HepG2 (cell line): Measurements from ENCODE around the gene ALDOA. TPM values are rescaled to one million over a fixed set of nuclear protein-coding genes. Genes with fewer than 3 reads are reported as not detected.

ENCODE experiments used
- ADNP ChIP-seq: sonication (generic); formaldehyde crosslinking; IDR thresholded peaks from 2 replicates; pipeline ENCODE4 v1.4.0; 2020; ENCODE audit warnings: missing genetic modification reagents
- AGO2 ChIP-seq: fragments of 200-400 bp; formaldehyde crosslinking; optimal IDR thresholded peaks from 2 replicates; pipeline ENCODE3; 2017; ENCODE audit warnings: mild to moderate bottlenecking, low read depth, low read length, moderate library complexity
- E2F2 ChIP-seq: sonication (generic); formaldehyde crosslinking; IDR thresholded peaks from 2 replicates; pipeline ENCODE4 v1.4.0; 2020; ENCODE audit warnings: missing genetic modification reagents, borderline replicate concordance
- ETS1 ChIP-seq: sonication (generic); formaldehyde crosslinking; IDR thresholded peaks from 2 replicates; pipeline ENCODE4 v1.4.0; 2020; ENCODE audit warnings: missing genetic modification reagents
- FLYWCH1 ChIP-seq: sonication (generic); formaldehyde crosslinking; IDR thresholded peaks from 2 replicates; pipeline ENCODE4 v1.8.1; 2023; ENCODE audit warnings: mild to moderate bottlenecking, missing genetic modification reagents
- HMG20A ChIP-seq: IDR thresholded peaks from 2 replicates; pipeline ENCODE4 v1.6.1; 2016; ENCODE audit warnings: borderline replicate concordance
- HMGA1 ChIP-seq: sonication (generic); formaldehyde crosslinking; conservative IDR thresholded peaks from 2 replicates; pipeline ENCODE4 v1.4.0; 2020; ENCODE audit warnings: missing genetic modification reagents
- KDM2A ChIP-seq: sonication (generic); formaldehyde crosslinking; IDR thresholded peaks from 2 replicates; pipeline ENCODE4 v1.4.0; 2020; ENCODE audit warnings: low read depth, missing genetic modification reagents, borderline replicate concordance
- KLF16 ChIP-seq, 2 experiments: sonication (generic) in 1 of 2; formaldehyde crosslinking in 1 of 2; IDR thresholded peaks; 2 replicates each; pipeline versions ENCODE4 v1.6.1 to v1.8.0; 2016 to 2023; ENCODE audit warnings: missing genetic modification reagents in 2 of 2, missing compliant biosample characterization in 1 of 2
- LCORL ChIP-seq, 2 experiments: fragments of 450-650 bp in 1 of 2; sonication (generic) in 1 of 2; formaldehyde crosslinking in 1 of 2; IDR thresholded peaks; 2 replicates each; pipeline versions ENCODE4 v1.5.0 to v1.6.1; 2017 to 2020; ENCODE audit warnings: antibody characterized with exemption in 1 of 2, missing genetic modification reagents in 1 of 2
- POLR2G ChIP-seq: fragments of 200-400 bp; formaldehyde crosslinking; IDR thresholded peaks from 2 replicates; pipeline ENCODE4 v1.6.1; 2018; ENCODE audit warnings: mild to moderate bottlenecking, low read depth, low read length, moderate library complexity
- SIX1 ChIP-seq: sonication (generic); formaldehyde crosslinking; IDR thresholded peaks from 2 replicates; pipeline ENCODE4 v1.4.0; 2020; ENCODE audit warnings: missing genetic modification reagents, borderline replicate concordance
- SPEN ChIP-seq: sonication (generic); formaldehyde crosslinking; IDR thresholded peaks from 2 replicates; pipeline ENCODE4 v1.5.1; 2020; ENCODE audit warnings: low read depth, mild to moderate bottlenecking, missing genetic modification reagents
- TIGD3 ChIP-seq: sonication (generic); formaldehyde crosslinking; IDR thresholded peaks from 2 replicates; pipeline ENCODE4 v1.5.1; 2020; ENCODE audit warnings: mild to moderate bottlenecking, missing genetic modification reagents, borderline replicate concordance
- ZIK1 ChIP-seq: sonication (generic); formaldehyde crosslinking; IDR thresholded peaks from 2 replicates; pipeline ENCODE4 v1.5.0; 2020; ENCODE audit warnings: mild to moderate bottlenecking, low read depth, missing genetic modification reagents, borderline replicate concordance
- ZNF205 ChIP-seq: IDR thresholded peaks from 2 replicates; pipeline ENCODE4 v1.6.1; 2018; ENCODE audit warnings: missing biosample characterization, missing genetic modification reagents
- ZNF253 ChIP-seq: sonication (generic); formaldehyde crosslinking; IDR thresholded peaks from 2 replicates; pipeline ENCODE4 v1.8.0; 2022; ENCODE audit warnings: mild to moderate bottlenecking, missing genetic modification reagents, borderline replicate concordance
- ZNF550 ChIP-seq: sonication (generic); formaldehyde crosslinking; IDR thresholded peaks from 2 replicates; pipeline ENCODE4 v1.4.0; 2020; ENCODE audit warnings: mild to moderate bottlenecking, missing genetic modification reagents, borderline replicate concordance
- ZNF569 ChIP-seq: sonication (generic); formaldehyde crosslinking; IDR thresholded peaks from 2 replicates; pipeline ENCODE4 v1.5.0; 2020; ENCODE audit warnings: mild to moderate bottlenecking, missing genetic modification reagents, moderate library complexity, borderline replicate concordance
- ZNF724P ChIP-seq: sonication (generic); formaldehyde crosslinking; IDR thresholded peaks from 2 replicates; pipeline ENCODE4 v1.8.0; 2022; ENCODE audit warnings: missing genetic modification reagents, borderline replicate concordance
- ZNF790 ChIP-seq: sonication (generic); formaldehyde crosslinking; IDR thresholded peaks from 2 replicates; pipeline ENCODE4 v1.8.0; 2022; ENCODE audit warnings: missing genetic modification reagents, mild to moderate bottlenecking, borderline replicate concordance
- ZSCAN5A ChIP-seq: sonication (generic); formaldehyde crosslinking; IDR thresholded peaks from 2 replicates; pipeline ENCODE4 v1.8.0; 2022; ENCODE audit warnings: mild to moderate bottlenecking, missing genetic modification reagents, borderline replicate concordance
- ZSCAN9 ChIP-seq: IDR thresholded peaks from 2 replicates; pipeline ENCODE4 v1.6.1; 2016; ENCODE audit warnings: borderline replicate concordance
- polyA plus RNA-seq, 8 experiments: library from polyadenylated mRNA; depleted of rRNA in 3 of 8; stranded (reverse) in 7 of 8; unstranded in 1 of 8; fragments of >200 nt; fragmentation: Illumina TruSeq in 4 of 8; extraction: Trizol in 4 of 8; gene quantifications; 2 replicates each; pipeline versions ENCODE4 v1.2.1 to v1.2.3, GENCODE V29; 2011 to 2016; ENCODE audit warnings: low read depth in 4 of 8, missing spikeins in 1 of 8, mixed read lengths in 1 of 8; ENCODE audit not compliant: insufficient read depth in 1 of 8
- total RNA-seq, 5 experiments: library from RNA; depleted of rRNA; stranded (reverse); fragments of >200 nt; fragmentation: Illumina TruSeq; extraction: Trizol; gene quantifications; 2 replicates each; pipeline ENCODE4 v1.2.3, GENCODE V29; 2016; ENCODE audit warnings: low read depth in 1 of 5

ALDOA gene
- total and polyA plus RNA-seq, 2 of the 13 experiments (the other 11 are each of a cell fraction or from before 2014, with no cell fraction given), result 925 to 1,884 TPM

- no peak for TF ChIP-seq ZNF790 (CRISPR knock-in tag)
- TF ChIP-seq ADNP, result peak; percentile 92
- TF ChIP-seq TIGD3 (CRISPR knock-in tag), result no peak
- 0 out of 2 replicates have a peak, but pooled peaks have one; percentile 23 for TF ChIP-seq POLR2G
- no peak for TF ChIP-seq ZSCAN9
- no peak for TF ChIP-seq FLYWCH1 (CRISPR knock-in tag)
- 0 out of 2 replicates have a peak, but pooled peaks have one; percentile 22 for TF ChIP-seq ZSCAN5A (CRISPR knock-in tag)
- TF ChIP-seq ZNF205 (CRISPR knock-in tag), result peak; percentile 13; the same call in 1 of the 2 replicates
- TF ChIP-seq ZIK1, result no peak; the same call in none of the 2 replicates
- no peak for TF ChIP-seq SIX1 (CRISPR knock-in tag)
- TF ChIP-seq LCORL (IDR thresholded peaks at IDR 0.05), result peak; percentile 22; the same call in 1 of the 2 replicates
- peak; percentile 93 for TF ChIP-seq LCORL (CRISPR knock-in tag; IDR thresholded peaks at IDR 0.05)
- TF ChIP-seq ETS1 (CRISPR knock-in tag), result no peak; the same call in 1 of the 2 replicates
- no peak for TF ChIP-seq ZNF569 (CRISPR knock-in tag)
- no peak for TF ChIP-seq AGO2
- 0 out of 2 replicates have a peak, but pooled peaks have one; percentile 40 for TF ChIP-seq ZNF253 (CRISPR knock-in tag)
- TF ChIP-seq KDM2A (CRISPR knock-in tag), result peak; percentile 45; the same call in 1 of the 2 replicates
- TF ChIP-seq E2F2 (CRISPR knock-in tag), result peak; percentile 23; the same call in 1 of the 2 replicates
- TF ChIP-seq HMGA1 (CRISPR knock-in tag), result no peak
- peak; percentile 64 for TF ChIP-seq ZNF724P (CRISPR knock-in tag)
- 0 out of 2 replicates have a peak, but pooled peaks have one; percentile 9 for TF ChIP-seq HMG20A (CRISPR knock-in tag)
- TF ChIP-seq KLF16 (CRISPR knock-in tag; IDR thresholded peaks at IDR 0.05), result no peak
- peak; percentile 39; the same call in 1 of the 2 replicates for TF ChIP-seq SPEN
- no peak; the same call in 1 of the 2 replicates for TF ChIP-seq ZNF550 (CRISPR knock-in tag)
Measured at GRCh38 chr16:30112197-30113030, 46.9 kb downstream of the ALDOA start (continued).
